GM19023 (cell line): ENCODE results near the gene ARHGAP15.
A peak's percentile ranks its signal among the peaks of the same experiment; 100 is the strongest.

ENCODE experiments used
- ATAC-seq: cut with Tn5 transposase; IDR thresholded peaks from one replicate; pipeline ENCODE4 v1.9.1; 2021; ENCODE audit warnings: mild to moderate bottlenecking, moderate library complexity; ENCODE audit not compliant: unreplicated experiment

Gene ARHGAP15

DNA sequence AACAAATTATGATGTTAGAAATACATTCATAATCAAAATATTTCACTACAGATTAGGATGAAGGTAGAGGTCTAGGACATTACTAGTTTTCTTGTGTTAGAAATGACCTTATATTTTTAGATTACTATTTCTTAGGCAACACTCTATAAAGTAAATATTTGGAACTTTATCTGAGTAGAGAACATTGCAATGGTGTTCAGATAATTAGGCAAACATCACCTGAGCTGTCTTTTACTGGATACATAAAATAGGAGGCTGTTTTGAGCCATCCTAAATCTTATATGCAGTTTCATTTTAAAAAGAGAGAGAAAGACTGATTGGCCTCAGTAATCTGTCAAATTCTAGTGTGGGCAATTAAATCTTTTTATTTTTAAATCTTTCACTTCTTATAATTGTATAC lies 304.6 kb downstream of the ARHGAP15 start:
- no peak for ATAC-seq

DNA sequence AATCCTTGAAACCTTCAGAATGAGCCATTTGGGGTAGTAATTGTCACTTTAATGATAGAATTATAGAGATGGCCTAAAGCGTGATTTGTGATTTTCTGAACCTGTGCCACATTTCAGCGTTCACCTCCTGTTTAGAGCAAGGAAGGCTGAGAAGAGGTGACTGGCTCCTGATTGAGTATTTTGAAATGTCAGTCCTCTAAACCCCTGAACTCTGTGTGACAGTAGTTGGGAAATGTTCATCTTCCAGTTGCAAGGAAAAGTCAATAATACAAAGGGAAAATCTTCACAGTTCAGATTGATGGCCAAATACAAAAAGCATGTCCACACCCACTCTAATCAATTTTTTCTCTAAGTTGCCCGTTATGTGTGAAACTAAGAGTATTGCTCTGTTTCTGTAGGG lies 305.2 kb downstream of the ARHGAP15 start:
- no peak for ATAC-seq

DNA sequence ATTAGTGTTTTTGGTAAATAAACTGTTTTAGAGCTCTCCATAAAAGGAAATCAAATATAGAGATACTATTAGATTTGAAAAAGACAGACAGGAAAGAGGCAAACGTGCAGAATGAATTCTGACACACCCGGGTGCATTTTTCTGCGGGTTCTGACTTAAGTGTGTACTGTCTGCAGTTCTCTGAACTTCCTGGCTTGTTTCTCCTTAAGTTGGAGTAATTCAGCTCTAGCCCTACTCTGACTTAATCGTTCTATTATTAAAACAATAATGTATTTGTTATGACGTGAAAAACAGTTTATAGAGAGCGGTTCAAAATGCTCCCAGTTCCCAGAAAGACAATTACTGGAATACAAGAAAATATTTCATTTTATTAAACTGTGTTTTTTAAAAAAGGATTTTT lies 305.9 kb downstream of the ARHGAP15 start:
- no peak for ATAC-seq

DNA sequence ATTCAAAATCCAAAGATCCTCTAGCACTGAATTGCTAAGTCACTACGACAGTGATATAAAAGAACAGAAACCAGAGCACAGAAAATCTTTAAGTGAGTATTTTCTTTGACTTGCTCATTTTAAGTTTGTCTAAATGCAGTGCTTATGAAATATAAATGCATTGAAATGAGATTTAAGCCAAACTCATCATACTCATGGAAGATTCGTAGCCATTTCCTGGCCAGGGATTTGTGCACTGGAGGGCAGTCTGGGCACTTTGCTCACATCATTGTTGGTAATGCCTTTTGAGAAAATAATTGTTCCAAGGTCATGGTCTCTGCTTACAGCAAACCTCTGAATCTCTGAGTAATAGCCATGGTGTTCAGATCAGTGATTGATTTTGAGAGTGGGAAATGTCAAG lies 307.7 kb downstream of the ARHGAP15 start:
- no peak for ATAC-seq

DNA sequence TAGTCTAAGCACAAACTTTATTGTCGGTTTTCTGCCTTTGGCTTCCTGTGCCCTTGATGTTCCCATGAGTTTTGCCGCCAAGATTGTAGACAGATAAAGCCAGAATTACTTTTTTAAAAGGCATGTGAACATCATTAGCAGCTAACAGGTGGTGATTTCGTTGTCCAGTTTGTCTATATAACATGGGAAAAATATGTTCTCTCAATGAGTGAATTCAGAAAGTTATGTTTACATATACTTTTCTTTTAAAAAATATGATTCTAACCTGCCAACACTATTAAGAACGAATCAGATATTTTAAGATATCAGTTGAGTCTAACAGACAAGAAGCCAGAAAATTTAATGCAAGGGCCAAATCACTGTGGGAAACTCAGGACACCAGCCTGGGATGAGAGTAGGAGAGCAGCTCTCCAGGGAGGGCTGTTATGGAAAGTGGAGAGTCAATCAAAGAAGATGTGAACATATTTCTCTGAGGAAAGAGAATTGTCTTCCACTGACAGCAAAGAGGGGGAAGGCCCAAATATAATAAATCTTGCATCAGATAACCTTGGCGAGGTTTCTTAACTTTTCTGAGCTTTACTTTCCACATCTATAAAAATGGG lies 311.3 kb downstream of the ARHGAP15 start:
- no peak for ATAC-seq

DNA sequence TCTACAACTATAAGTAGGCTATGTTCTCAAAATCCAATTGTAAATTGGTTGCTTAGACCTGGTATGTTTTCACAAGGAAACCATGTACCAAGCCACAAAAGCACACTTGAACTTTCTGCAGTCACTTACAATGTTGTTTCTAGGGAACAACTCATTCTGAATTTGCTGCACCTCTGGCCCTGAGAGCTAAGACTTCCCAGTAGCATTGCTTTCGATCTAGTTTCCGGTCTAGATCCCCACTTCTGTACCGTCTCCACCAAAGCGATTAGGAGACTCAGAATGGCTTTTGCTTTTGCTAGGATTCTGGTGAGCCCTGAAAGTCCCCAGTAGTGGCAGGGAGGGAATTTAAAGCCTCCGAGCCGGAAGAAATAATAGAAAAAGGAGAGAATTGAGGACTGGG lies 313.0 kb downstream of the ARHGAP15 start:
- ATAC-seq, result no peak

DNA sequence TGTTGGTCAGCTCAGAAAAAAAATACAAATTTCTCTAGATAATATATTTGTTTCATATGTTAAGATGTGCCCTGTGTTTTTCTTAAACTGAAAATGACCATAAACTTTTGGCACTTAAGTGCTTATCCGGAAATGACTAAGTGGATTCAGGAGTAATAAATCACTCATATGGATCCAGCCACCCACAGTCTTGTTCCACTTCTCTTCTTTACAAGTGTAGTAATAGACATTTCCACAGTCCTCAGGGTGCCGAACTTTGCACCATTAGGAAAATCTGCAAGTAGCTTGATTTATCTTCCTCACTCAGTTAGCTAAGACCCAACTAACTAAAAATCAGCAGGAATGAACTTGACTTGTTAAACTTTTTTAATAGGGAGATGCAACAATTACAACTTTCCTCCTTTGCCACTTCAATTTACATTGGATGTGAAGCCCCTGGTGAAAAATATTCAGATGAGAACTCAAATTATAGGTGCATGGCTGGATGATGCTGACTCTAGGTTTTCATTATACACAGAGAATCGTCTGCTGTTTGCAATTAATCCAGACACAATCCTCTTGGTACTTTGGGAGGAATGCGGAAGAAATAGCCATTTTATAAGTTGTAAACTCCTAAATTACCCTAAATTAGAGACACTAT lies 322.5 kb downstream of the ARHGAP15 start:
- ATAC-seq, result no peak

DNA sequence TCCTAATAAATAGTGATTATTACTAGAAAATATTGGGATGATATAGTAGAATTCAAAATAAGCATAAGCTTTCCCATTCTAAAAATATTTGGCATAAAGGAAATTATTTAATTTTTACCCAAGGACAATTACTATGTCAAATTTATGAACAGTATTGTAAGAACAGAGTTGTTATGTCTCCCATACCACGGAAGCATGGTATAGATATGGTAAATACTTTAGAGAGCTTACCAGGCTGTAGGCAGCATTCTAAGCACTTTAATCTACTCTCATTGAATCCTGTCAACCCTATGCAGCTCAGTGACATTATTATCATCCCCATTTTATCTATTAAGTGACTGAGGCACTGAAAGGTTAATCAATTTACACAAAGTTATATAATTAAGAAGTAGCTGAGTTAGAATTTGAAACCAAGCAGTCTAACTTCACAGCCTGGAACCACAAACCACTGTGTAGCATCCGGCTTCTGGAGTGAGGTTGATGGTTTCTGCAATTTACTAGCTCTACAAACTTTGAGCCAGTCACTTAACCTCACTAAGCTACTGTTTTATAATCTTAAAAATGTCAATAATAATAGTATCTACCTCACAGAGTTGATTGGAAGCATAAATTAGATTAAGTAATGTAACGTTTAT lies 323.7 kb downstream of the ARHGAP15 start:
- ATAC-seq, result peak; percentile 69

DNA sequence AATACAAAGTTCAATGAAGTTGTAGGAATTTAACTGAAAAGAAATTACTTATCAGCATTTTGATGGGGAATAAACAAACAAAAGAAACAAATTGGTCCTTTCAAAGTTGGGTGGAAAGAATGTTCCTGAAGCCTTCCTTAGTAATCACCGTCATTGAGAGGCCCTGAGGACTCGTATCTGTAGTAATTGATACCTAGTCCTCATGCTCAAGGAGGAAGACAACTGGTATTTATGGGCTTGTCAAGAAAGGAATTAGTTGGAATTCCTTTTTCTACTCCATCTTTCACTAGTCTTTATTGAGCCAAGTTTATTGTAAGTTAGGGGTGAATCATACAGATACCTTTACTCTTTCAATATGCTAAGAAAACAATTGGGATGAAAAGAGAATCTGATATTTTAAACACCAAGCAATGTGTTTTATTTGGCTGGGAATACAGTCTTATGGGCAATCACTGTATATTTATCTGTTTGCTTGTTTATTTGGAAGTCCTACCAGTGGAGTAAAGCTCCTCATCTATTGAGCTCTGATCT lies 324.8 kb downstream of the ARHGAP15 start:
- no peak for ATAC-seq

DNA sequence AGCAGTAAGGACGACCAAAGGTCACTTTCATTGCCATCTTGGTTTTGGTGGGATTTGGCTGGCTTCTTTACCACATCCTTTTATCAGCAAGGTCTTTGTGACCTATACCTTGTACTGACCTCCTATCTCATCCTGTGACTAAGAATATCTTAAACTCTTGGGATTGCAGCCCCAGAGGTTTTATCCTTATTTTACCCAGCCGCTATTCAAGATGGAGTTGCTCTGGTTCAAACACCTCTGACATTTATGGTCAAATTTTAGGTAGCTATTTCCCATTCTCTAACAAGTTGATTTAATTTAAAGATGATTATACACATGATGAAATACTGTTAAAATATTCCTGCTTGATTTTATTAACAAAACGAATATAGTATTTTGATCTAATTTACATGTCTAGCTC lies 326.1 kb downstream of the ARHGAP15 start:
- ATAC-seq, result no peak

DNA sequence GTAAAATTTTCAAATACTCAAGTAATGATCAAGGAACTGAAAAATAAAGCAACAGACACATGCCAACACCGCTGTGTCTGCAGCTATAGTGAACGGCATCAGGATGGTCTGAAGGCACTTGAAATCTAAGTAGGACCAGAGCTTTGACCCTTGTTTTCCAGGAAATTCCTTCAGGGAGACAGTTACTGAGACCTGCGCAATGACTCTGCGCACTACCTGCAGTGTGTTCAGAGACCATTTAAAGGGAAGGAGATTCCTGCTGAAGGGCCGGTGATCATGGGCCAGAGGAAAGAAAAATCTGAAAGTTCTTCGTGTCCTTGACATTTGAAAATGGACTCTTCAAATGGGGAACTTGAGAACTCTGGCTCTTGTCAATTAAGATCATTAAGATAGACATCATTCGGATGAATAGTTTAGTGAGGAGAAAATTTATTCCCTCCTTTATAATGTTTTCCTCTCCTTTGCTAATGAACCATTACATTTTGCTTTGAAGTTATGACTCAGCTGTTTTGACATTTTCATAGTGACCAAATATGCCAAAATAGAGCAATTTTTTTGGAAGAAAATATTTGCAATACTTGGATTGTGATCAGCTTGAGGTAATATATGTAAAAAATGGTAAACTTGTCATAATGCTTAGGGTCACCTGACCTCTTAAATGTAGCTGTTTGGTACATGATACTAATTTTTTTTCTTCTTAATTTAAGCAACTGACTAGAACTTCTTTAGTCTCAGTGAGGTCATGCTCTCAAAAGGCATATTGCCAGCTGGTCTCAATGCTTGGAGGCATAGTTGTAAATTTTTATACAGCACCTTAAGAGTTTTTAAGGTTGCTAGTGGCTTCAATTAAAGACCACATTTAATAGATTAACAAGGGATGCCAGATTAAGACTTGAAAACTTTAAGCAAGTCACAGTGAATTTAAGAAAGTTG lies 329.3 kb downstream of the ARHGAP15 start:
- no peak for ATAC-seq

DNA sequence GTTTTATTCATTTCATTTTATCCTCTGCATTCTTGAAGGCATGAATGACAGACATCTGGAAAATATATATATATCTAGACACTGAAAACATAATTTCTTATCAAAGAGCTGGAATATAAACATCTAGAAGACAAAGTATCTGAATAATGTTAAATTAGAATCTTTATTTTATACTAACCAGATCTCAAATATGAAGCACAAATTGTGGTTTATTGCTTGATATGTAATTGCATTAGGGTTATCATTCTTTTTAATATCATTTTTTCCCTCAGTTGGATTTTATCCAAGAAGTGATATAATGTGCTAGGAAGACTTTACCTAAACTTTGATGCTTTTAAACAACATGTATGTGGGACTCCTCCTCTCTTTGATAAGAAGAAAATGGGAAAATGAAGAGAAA lies 331.2 kb downstream of the ARHGAP15 start:
- ATAC-seq, result no peak

DNA sequence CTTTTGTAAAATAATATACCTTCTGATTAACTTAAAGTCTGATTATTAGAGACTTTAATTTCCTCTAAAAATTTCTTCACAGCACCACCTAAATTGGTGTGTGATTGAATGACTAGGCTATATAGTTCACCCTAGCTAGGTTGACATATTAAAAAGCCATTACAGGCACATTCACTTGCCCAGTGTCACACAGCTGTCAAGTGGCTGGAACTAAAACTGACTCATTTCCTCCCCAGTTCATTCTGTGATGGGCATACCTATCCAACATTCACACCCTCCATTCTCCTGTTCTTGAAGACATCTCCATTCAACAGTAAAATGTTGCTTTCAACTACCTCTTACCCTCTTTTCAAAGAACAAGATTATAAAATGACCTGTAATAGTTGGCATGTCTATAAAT lies 334.5 kb downstream of the ARHGAP15 start:
- ATAC-seq, result peak; percentile 51

DNA sequence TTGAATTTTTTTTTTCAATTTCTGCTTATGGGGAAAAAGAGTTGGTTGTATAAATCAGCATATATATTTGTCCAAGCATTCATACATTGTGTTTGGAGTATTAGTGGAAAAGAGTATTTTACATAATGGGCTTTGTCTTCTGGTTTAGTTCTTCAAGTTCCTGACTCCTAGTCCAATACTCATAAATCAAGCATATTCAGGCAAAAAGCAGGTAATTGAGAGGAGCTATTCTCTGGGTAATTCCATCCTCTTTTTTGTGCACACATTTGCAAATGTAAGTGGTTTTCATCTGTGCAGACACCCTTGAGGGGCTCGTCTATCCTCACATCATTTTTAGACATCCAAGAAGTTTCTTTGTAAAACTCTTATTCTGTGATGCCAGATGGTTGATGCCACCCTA lies 337.2 kb downstream of the ARHGAP15 start:
- ATAC-seq, result no peak

DNA sequence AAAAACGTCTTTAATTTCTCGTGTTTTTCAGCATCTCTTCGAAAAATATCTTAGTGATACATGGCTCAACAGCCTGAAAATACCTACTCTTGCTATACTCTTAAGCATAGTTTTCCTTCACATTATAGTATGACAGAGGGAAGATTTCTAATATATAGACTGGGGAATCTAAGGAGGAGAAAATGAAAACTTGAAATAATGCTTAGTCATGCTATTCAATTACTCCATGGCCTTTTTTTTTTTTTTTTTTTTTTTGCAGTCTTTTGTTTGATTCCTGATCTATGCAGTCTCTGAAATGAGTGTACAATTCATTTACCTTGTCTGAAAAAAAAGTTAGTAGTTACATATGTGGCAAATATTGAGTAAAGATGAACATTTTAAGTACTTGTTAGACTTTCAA lies 337.8 kb downstream of the ARHGAP15 start:
- ATAC-seq, result no peak

DNA sequence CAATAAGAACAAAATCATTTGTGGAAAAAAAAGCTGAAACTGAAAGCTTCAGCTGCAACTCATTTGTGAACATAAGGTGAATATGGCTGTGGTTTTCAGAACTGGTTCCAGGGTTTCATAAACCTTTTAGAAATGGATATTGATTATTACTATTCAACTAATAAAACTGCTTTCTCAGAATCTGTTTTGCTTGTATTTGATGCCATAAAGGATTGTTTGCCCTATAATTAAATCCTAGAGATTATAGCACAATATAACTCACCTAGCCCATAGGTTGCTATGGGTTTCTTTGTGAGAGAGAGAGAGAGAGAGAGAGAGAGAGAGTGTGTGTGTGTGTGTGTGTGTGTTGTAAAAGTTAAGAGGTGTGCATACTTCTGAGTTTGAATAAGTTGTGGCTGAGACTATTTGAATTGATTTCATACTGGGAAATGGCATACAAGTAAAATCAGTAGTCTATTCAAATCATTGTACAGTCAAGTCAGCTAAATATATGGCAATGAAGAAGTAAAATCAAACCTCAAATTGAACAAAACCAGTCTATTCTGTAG lies 339.2 kb downstream of the ARHGAP15 start:
- peak; percentile 82 for ATAC-seq

DNA sequence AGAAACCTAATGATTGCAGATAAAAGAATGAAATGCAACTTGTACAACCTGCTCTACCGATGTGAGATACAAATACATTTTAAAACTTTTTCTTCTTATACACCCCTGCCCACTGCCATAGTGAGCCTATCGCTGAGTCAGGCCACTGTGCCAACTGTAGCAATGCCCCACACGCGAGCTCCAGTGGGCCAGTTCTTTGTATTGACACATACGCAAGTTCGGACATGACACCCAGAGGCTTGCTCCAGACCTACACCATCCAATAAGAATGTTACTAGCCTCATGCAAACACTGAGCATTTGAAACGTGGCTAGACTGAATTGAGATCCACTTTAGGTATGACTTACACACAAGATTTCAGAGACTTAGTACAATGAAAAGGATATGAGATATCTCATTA lies 340.1 kb downstream of the ARHGAP15 start:
- no peak for ATAC-seq

DNA sequence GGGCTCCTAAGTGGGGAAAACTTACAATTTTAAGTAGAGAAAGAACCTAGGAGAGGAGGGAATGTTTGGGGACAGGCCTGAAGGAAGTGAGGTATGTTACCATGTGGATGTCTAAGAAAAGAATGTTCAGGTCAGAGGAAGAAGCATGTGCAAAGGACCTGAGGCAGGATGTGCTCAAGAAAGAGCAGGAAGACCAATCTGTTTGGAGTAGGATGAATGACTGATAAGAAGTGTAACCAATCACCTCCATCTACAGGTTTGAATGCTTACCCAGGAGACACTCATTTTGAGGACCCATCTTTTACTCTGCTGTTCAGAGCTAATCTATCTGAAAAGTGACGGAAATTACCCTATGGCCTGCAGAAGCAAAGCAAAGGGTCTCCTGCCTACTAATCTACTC lies 342.3 kb downstream of the ARHGAP15 start:
- no peak for ATAC-seq

DNA sequence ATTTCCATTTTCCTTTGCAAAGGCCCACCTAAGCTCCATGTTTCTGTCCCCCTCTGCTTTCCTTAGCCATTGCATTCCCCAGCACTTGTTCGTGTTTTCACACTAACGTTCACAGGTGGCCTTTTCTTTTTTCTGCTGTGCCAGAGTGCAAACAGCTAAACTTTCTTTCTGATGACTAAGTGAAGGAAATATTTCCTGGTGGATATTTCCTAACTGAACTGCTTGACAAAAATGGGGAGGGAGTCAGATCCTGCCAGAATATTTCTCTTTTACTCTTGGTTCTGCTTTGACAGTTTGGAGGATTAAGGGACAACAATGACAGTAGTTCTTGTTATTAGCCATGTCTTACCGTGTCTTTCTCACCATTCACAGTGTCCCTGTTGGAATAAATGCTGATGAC lies 344.0 kb downstream of the ARHGAP15 start:
- no peak for ATAC-seq

DNA sequence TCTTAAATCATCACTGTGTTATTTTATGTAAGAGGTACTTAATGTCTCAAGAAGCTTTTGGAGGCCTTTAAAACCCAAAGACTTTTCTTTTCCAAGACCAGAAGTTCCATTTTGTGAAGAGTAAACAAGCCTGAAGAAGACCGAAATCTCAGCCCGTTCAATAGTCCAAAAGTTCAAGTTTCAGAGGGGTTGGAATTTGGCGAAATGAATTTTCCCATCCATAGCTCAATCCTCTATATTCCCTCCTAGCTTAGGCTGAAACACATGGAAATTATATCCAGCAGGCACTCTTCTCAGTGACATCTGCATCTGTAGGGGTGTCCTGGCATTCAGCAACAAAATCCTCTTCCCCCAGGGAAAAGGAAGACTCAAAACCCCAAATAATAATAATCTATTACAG lies 344.6 kb downstream of the ARHGAP15 start:
- ATAC-seq, result no peak

DNA sequence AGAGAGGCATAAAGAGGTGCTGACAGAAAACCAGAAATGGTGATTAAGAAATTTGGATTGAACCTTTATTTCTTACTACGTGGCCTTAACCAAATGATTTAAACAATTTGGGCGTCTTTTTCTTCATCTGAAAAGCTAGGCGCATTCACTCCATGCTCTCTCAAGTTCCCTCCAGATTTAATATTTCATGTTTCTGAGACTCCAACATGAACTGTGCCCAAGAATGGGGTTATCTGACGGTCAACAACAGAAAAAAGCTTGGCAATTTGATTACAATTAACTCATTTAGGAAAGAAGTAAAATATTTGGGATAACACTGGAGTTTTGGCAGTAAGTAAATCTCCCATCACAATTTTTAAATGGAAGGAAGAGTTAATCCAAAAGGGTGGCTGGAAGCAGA lies 345.4 kb downstream of the ARHGAP15 start:
- no peak for ATAC-seq
